ENCODE data around the gene AFF3. TPM values are rescaled to one million over a fixed set of nuclear protein-coding genes. Genes with fewer than 3 reads are reported as not detected.

AFF3 gene
- total RNA-seq, 1 experiment from 2014 or later, result 0.22 TPM

DNA sequence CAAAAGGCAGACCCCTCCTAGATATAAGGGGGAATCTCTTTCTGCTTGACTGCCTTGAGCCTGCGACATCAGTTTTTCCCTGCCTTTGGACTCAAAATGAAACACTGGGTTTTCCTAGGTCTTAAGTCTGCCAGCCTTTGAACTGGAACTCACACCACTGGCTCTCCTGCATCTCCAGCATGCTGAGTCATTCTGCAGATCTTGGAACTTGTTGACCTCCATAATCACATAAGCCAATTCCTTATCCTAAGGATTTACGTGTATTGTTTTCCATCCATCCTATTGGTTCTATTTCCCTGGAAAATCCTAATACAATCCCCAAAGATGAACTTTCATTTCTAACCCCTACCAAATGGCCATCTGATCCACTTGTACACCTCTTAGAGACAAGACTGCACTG lies 88.0 kb downstream of the AFF3 start:
- Mint-ChIP-seq H3K9me3 (no peaks in the 10 kb centered on the region), H3K27ac (no peak overlapping the region), H3K4me1 (peaks cover 6 to 10% of the 10 kb centered on the region in 2 experiments), H3K27me3 (ENCODE audit: low read depth) (peaks cover 9% of the 10 kb centered on the region), H3K4me3 (no peak overlapping the region), H3K36me3 (ENCODE audit: insufficient read depth in 1 of 3, low read depth in 3 of 3) (no peaks in the 10 kb centered on the region; a peak in 1 of 7 replicates)
- H2AFZ ChIP-seq (ENCODE audit: low read length), result no peak overlapping the region
- H3K9ac ChIP-seq (ENCODE audit: extremely low read depth, insufficient read length, low read length), result no peak overlapping the region
- H3K23me2 ChIP-seq (ENCODE audit: insufficient read length, low read depth, low read length, poor library complexity, severe bottlenecking), result no peaks in the 10 kb centered on the region
- no peak overlapping the region for H2BK15ac ChIP-seq (ENCODE audit: low read depth, low read length)
- no peak overlapping the region for H4K8ac ChIP-seq (replicated peaks; ENCODE audit: insufficient read length, low read depth, low read length)
- H3K4me2 ChIP-seq (ENCODE audit: insufficient read depth, insufficient read length, low read length), result no peak overlapping the region
- no peak overlapping the region for H3K4ac ChIP-seq (ENCODE audit: low read depth, low read length)
- no peak overlapping the region for H3K18ac ChIP-seq (ENCODE audit: insufficient read length, low read depth, low read length)
- H4K20me1 ChIP-seq (ENCODE audit: control insufficient read depth, insufficient read depth, insufficient read length), result no peaks in the 10 kb centered on the region
- H3K79me2 ChIP-seq (ENCODE audit: insufficient read depth, low read length), result no peaks in the 10 kb centered on the region
- no peak overlapping the region for H3T11ph ChIP-seq (ENCODE audit: low read length)
- no peak overlapping the region for H2BK5ac ChIP-seq (ENCODE audit: insufficient read length, low read length)
- no peak overlapping the region for H3K14ac ChIP-seq (ENCODE audit: insufficient read depth, low read length)
- no peak overlapping the region for H2AK5ac ChIP-seq (ENCODE audit: insufficient read length, low read length)
- H2BK120ac ChIP-seq (ENCODE audit: low read depth, low read length, poor library complexity, severe bottlenecking), result no peak overlapping the region
- H4K91ac ChIP-seq (ENCODE audit: insufficient read length, low read depth, low read length), result no peak overlapping the region
- H3K27me3 ChIP-seq (ENCODE audit: insufficient read depth, low read length), result no peaks in the 10 kb centered on the region
- no peaks in the 10 kb centered on the region for H3K9me3 ChIP-seq (ENCODE audit: control insufficient read depth, low read depth, low read length)
- H2BK12ac ChIP-seq (ENCODE audit: insufficient read length, low read depth, low read length), result no peak overlapping the region
- H3K23ac ChIP-seq (ENCODE audit: insufficient read length, low read depth, low read length), result no peak overlapping the region
- H4K5ac ChIP-seq (ENCODE audit: insufficient read length, low read depth, low read length), result no peak overlapping the region
- no peak for DNase-seq
- TF ChIP-seq CTCF (conservative IDR thresholded peaks at IDR 0.05), result no peak
- no peaks in the 10 kb centered on the region for H3K79me1 ChIP-seq (ENCODE audit: insufficient read depth, low read depth, low read length, poor library complexity, severe bottlenecking)
- no CpG with 5 or more reads among the region's 2 CpGs for WGBS (ENCODE audit: extremely low coverage, insufficient read length, low lambda C conversion rate)
- no peaks in the 10 kb centered on the region for H3K4me1 ChIP-seq (ENCODE audit: insufficient read depth, low read length)
- no peak overlapping the region for H3K56ac ChIP-seq (ENCODE audit: insufficient read length, low read depth, low read length)
- H2BK20ac ChIP-seq (ENCODE audit: low read depth, low read length, poor library complexity, severe bottlenecking), result no peak overlapping the region
- H3K27ac ChIP-seq (ENCODE audit: insufficient read length, low read depth, low read length), result no peak overlapping the region
